Loucy (cell line): ENCODE data around the gene FAM131C.

ENCODE experiments used
- H2AFZ ChIP-seq: fragments of 200-600 bp; sonication (generic); 2 replicates; pipeline ENCODE4 v1.6.0; 2016; ENCODE audit warnings: antibody characterized with exemption, mild to moderate bottlenecking, low read length, moderate library complexity
- H3F3A ChIP-seq: fragments of 200-600 bp; 2 replicates; pipeline ENCODE4 v1.6.0; 2016; ENCODE audit warnings: antibody characterized with exemption, low read depth, mild to moderate bottlenecking
- H3K27me3 ChIP-seq: fragments of 200-600 bp; sonication (generic); 2 replicates; pipeline ENCODE4 v1.6.1; 2014; ENCODE audit warnings: low read length, mild to moderate bottlenecking; ENCODE audit not compliant: insufficient read depth, poor library complexity, severe bottlenecking
- H3K36me3 ChIP-seq: fragments of 200-600 bp; sonication (generic); 2 replicates; pipeline ENCODE4 v1.6.1; 2016; ENCODE audit warnings: low read length; ENCODE audit not compliant: insufficient read depth
- H3K4me1 ChIP-seq: fragments of 200-600 bp; sonication (generic); 2 replicates; pipeline ENCODE4 v1.5.1; 2014; ENCODE audit warnings: low read length, mild to moderate bottlenecking; ENCODE audit not compliant: insufficient read depth, poor library complexity, severe bottlenecking
- H3K4me2 ChIP-seq: fragments of 200-600 bp; sonication (generic); 2 replicates; pipeline ENCODE4 v1.6.0; 2014; ENCODE audit warnings: antibody characterized with exemption, low read length, low read depth, mild to moderate bottlenecking; ENCODE audit not compliant: poor library complexity, severe bottlenecking
- H3K4me3 ChIP-seq: fragments of 200-600 bp; sonication (generic); 2 replicates; pipeline ENCODE4 v1.5.1; 2014; ENCODE audit warnings: low read length, mild to moderate bottlenecking, mixed read lengths; ENCODE audit not compliant: poor library complexity, severe bottlenecking
- H3K79me2 ChIP-seq: fragments of 200-600 bp; sonication (generic); 2 replicates; pipeline ENCODE4 v1.6.1; 2014; ENCODE audit warnings: low read length; ENCODE audit not compliant: insufficient read depth
- H3K9ac ChIP-seq: fragments of 200-600 bp; sonication (generic); 2 replicates; pipeline ENCODE4 v1.6.0; 2014; ENCODE audit warnings: mild to moderate bottlenecking, low read depth, low read length, moderate library complexity; ENCODE audit not compliant: poor library complexity, severe bottlenecking
- H3K9me2 ChIP-seq: fragments of 200-600 bp; sonication (generic); replicated peaks from 2 replicates; pipeline ENCODE4 v1.6.1; 2016; ENCODE audit warnings: low read depth, low read length, mixed read lengths
- H3K9me3 ChIP-seq: fragments of 200-600 bp; sonication (generic); 2 replicates; pipeline ENCODE4 v1.6.1; 2014; ENCODE audit warnings: mild to moderate bottlenecking, antibody characterized with exemption, low read length, low read depth; ENCODE audit not compliant: insufficient read depth
- H4K20me1 ChIP-seq: fragments of 200-600 bp; sonication (generic); 2 replicates; pipeline ENCODE4 v1.6.0; 2014; ENCODE audit warnings: antibody characterized with exemption, low read length, mild to moderate bottlenecking; ENCODE audit not compliant: insufficient read depth, poor library complexity, severe bottlenecking
- CTCF ChIP-seq: fragments of 200-600 bp; sonication (generic); conservative IDR thresholded peaks from 2 replicates; pipeline ENCODE4 v1.5.1; 2014; ENCODE audit warnings: mild to moderate bottlenecking, antibody characterized with exemption, low read length
- EZH2phosphoT487 ChIP-seq: fragments of 200-600 bp; IDR thresholded peaks from 2 replicates; pipeline ENCODE4 v1.6.1; 2018; ENCODE audit warnings: antibody characterized with exemption, mild to moderate bottlenecking, moderate library complexity, borderline replicate concordance

The FAM131C gene

GRCh38 chr1:16119504-16119903 is 46.1 kb upstream of the FAM131C start:
- H3K9ac ChIP-seq: no peak overlapping the region
- H2AFZ ChIP-seq: no peak overlapping the region
- no peaks in the 10 kb centered on the region for H3K4me1 ChIP-seq
- no peaks in the 10 kb centered on the region for H4K20me1 ChIP-seq
- no peaks in the 10 kb centered on the region for H3K9me2 ChIP-seq
- no peaks in the 10 kb centered on the region for H3K27me3 ChIP-seq
- no peaks in the 10 kb centered on the region for H3K36me3 ChIP-seq
- H3F3A ChIP-seq: no peaks in the 10 kb centered on the region
- no peaks in the 10 kb centered on the region for H3K79me2 ChIP-seq
- no peak overlapping the region for H3K4me3 ChIP-seq
- no peaks in the 10 kb centered on the region for H3K9me3 ChIP-seq
- TF ChIP-seq EZH2phosphoT487 (no peak), CTCF (no peak)
- no peak overlapping the region for H3K4me2 ChIP-seq

- H3K9me2 ChIP-seq: no peaks in the 10 kb centered on the region
- H3K79me2 ChIP-seq: no peaks in the 10 kb centered on the region
- no peak overlapping the region for H3K4me2 ChIP-seq
- no peak overlapping the region for H2AFZ ChIP-seq
- H3K36me3 ChIP-seq: no peaks in the 10 kb centered on the region
- H3K9ac ChIP-seq: no peak overlapping the region
- TF ChIP-seq CTCF (no peak), EZH2phosphoT487 (no peak)
- no peaks in the 10 kb centered on the region for H3K27me3 ChIP-seq
- H3K4me1 ChIP-seq: no peaks in the 10 kb centered on the region
- no peak overlapping the region for H3K4me3 ChIP-seq
- H3F3A ChIP-seq: no peaks in the 10 kb centered on the region
- no peaks in the 10 kb centered on the region for H3K9me3 ChIP-seq
- H4K20me1 ChIP-seq: no peaks in the 10 kb centered on the region
These were observed 45.3 kb upstream of the FAM131C start for GRCh38 chr1:16118706-16119105.

GRCh38 chr1:16117936-16118335 is 44.5 kb upstream of the FAM131C start:
- Histone ChIP-seq H3K4me1 (no peaks in the 10 kb centered on the region), H2AFZ (no peak overlapping the region), H3K9me2 (no peaks in the 10 kb centered on the region), H3F3A (no peaks in the 10 kb centered on the region), H3K9me3 (no peaks in the 10 kb centered on the region), H3K27me3 (no peaks in the 10 kb centered on the region), H3K9ac (no peak overlapping the region), H3K36me3 (no peaks in the 10 kb centered on the region), H3K79me2 (no peaks in the 10 kb centered on the region), H3K4me3 (no peak overlapping the region), H4K20me1 (no peaks in the 10 kb centered on the region), H3K4me2 (no peak overlapping the region)
- TF ChIP-seq CTCF (no peak), EZH2phosphoT487 (no peak)
